HCT116 (cell line): Measurements from ENCODE around the gene ARPC4. TPM values are rescaled to one million over a fixed set of nuclear protein-coding genes. Genes with fewer than 3 reads are reported as not detected.

Source experiments
- ATAC-seq: fragments of 200-7000 bp; cut with Tn5 transposase; 2 replicates; pipeline ENCODE4 v1.9.1; 2020; ENCODE audit warnings: mild to moderate bottlenecking, moderate library complexity
- BruUV-seq: library from RNA; stranded (reverse); fragments of 400-500 nt; replicated peaks from 2 replicates; lab custom pipeline; 2021; lab: Mats Ljungman, UMichigan
- CTCF ChIA-PET: fragments of 300-600 bp; sonication (Branson Sonifier 250); formaldehyde crosslinking; loops from one replicate; lab custom pipeline; 2021; ENCODE audit warnings: antibody characterized with exemption; lab: Charles Lee
- POLR2A ChIA-PET: fragments of 300-600, 350-600 bp; sonication (Branson Sonifier 250); formaldehyde crosslinking; loops from one replicate; lab custom pipeline; 2021; ENCODE audit warnings: antibody characterized with exemption; lab: Charles Lee
- RAD21 ChIA-PET, 2 experiments: fragments of 300-600 bp; sonication (Branson Sonifier 250); formaldehyde crosslinking; loops; one replicate each; lab custom pipeline; 2023; ENCODE audit warnings: low total read pairs in 2 of 2; ENCODE audit not compliant: uncharacterized antibody in 2 of 2, unreplicated experiment in 2 of 2, low non-redundant PET in 1 of 2; lab: Charles Lee
- DNase-seq: peaks from one replicate; pipeline ENCODE4 v3.0.0-alpha.2; 2010; ENCODE audit warnings: low read depth, low spot score
- H2AFZ ChIP-seq: fragments of 200-600 bp; shearing (Covaris generic), sonication (generic); 2 replicates; pipeline ENCODE4 v1.6.1; 2017; ENCODE audit warnings: low read depth, mixed run types, mixed read lengths, antibody characterized with exemption, low read length; ENCODE audit not compliant: poor library complexity, severe bottlenecking
- H3K27ac ChIP-seq: 2 replicates; pipeline ENCODE4 v1.5.1; 2012; ENCODE audit warnings: low read depth, low read length
- H3K27me3 ChIP-seq: fragments of 200-600 bp; sonication (generic); 2 replicates; pipeline ENCODE4 v1.6.1; 2016; ENCODE audit warnings: mixed run types, low read length, mixed read lengths; ENCODE audit not compliant: insufficient read depth
- H3K36me3 ChIP-seq, 2 experiments: fragments of 200-500 bp in 1 of 2; fragments of 200-600 bp in 1 of 2; sonication (Bioruptor generic) in 1 of 2; sonication (generic) in 1 of 2; 2 replicates each; pipeline versions ENCODE4 v1.5.1 to v1.6.1; 2014 to 2016; ENCODE audit warnings: low read length in 2 of 2, inconsistent platforms in 1 of 2, mixed read lengths in 1 of 2, mixed run types in 1 of 2; ENCODE audit not compliant: insufficient read depth in 2 of 2, control insufficient read depth in 1 of 2
- H3K4me1 ChIP-seq, 2 experiments: fragments of 200-600 bp in 1 of 2; sonication (generic) in 1 of 2; 2 replicates each; pipeline versions ENCODE4 v1.5.1 to v1.6.1; 2012 to 2017; ENCODE audit warnings: low read length in 2 of 2, inconsistent platforms in 1 of 2, mild to moderate bottlenecking in 1 of 2, mixed read lengths in 1 of 2, mixed run types in 1 of 2, moderate library complexity in 1 of 2; ENCODE audit not compliant: insufficient read depth in 2 of 2, control insufficient read depth in 1 of 2
- H3K4me2 ChIP-seq: fragments of 200-600 bp; sonication (generic); 2 replicates; pipeline ENCODE4 v1.6.1; 2017; ENCODE audit warnings: mixed run types, low read length, mixed read lengths
- H3K4me3 ChIP-seq, 2 experiments: fragments of 200-600 bp in 1 of 2; sonication (generic) in 1 of 2; replicated peaks in 1 of 2; 2 replicates each; pipeline ENCODE4 v1.5.1; 2011 to 2016; ENCODE audit warnings: low read length in 2 of 2, control low read depth in 1 of 2, low read depth in 1 of 2, mild to moderate bottlenecking in 1 of 2, mixed read lengths in 1 of 2, mixed run types in 1 of 2
- H3K79me2 ChIP-seq: fragments of 200-600 bp; sonication (generic); 2 replicates; pipeline ENCODE4 v1.6.1; 2017; ENCODE audit warnings: mild to moderate bottlenecking, mixed run types, low read length, moderate library complexity, mixed read lengths; ENCODE audit not compliant: insufficient read depth
- H3K9ac ChIP-seq: fragments of 200-600 bp; sonication (generic); 2 replicates; pipeline ENCODE4 v1.6.1; 2016; ENCODE audit warnings: low read length, mixed read lengths
- H3K9me2 ChIP-seq: fragments of 200-600 bp; sonication (generic), shearing (Covaris generic); 2 replicates; pipeline ENCODE4 v1.6.1; 2017; ENCODE audit warnings: mixed run types, mild to moderate bottlenecking, moderate library complexity; ENCODE audit not compliant: insufficient read depth
- H3K9me3 ChIP-seq, 2 experiments: fragments of 200-500 bp in 1 of 2; fragments of 200-600 bp in 1 of 2; sonication (Bioruptor generic) in 1 of 2; sonication (generic) in 1 of 2; 2 replicates each; pipeline ENCODE4 v1.6.1; 2014 to 2017; ENCODE audit warnings: low read length in 2 of 2, mixed read lengths in 2 of 2, inconsistent platforms in 1 of 2, low read depth in 1 of 2, mild to moderate bottlenecking in 1 of 2, mixed run types in 1 of 2, moderate library complexity in 1 of 2; ENCODE audit not compliant: control insufficient read depth in 1 of 2, insufficient read depth in 1 of 2
- H4K20me1 ChIP-seq: fragments of 200-600 bp; sonication (generic), shearing (Covaris generic); 2 replicates; pipeline ENCODE4 v1.6.1; 2017; ENCODE audit warnings: mixed run types, mild to moderate bottlenecking, moderate library complexity; ENCODE audit not compliant: insufficient read depth
- ATF3 ChIP-seq: IDR thresholded peaks from 2 replicates; pipeline ENCODE4 v1.6.1; 2012
- CBX3 ChIP-seq: IDR thresholded peaks from 2 replicates; pipeline ENCODE4 v1.6.1; 2012; ENCODE audit warnings: low read depth
- CEBPB ChIP-seq: IDR thresholded peaks from 2 replicates; pipeline ENCODE4 v1.6.1; 2012; ENCODE audit warnings: low read depth
- EGR1 ChIP-seq: IDR thresholded peaks from 2 replicates; pipeline ENCODE4 v1.6.1; 2012; ENCODE audit warnings: low read depth
- EZH2phosphoT487 ChIP-seq: fragments of 200-600 bp; IDR thresholded peaks from 2 replicates; pipeline ENCODE4 v1.6.1; 2018; ENCODE audit warnings: antibody characterized with exemption, borderline replicate concordance
- JUND ChIP-seq: IDR thresholded peaks from 2 replicates; pipeline ENCODE4 v1.6.1; 2012
- POLR2A ChIP-seq: IDR thresholded peaks from 2 replicates; pipeline ENCODE4 v1.7.0; 2011; ENCODE audit warnings: borderline replicate concordance; ENCODE audit not compliant: insufficient read depth, insufficient read length; ENCODE audit errors: extremely low read depth
- POLR2AphosphoS5 ChIP-seq: IDR thresholded peaks from 2 replicates; pipeline ENCODE4 v1.6.1; 2011; ENCODE audit warnings: mild to moderate bottlenecking, low read depth, low read length, moderate library complexity
- RAD21 ChIP-seq: IDR thresholded peaks from 2 replicates; pipeline ENCODE4 v1.6.1; 2012; ENCODE audit warnings: low read depth, mild to moderate bottlenecking
- REST ChIP-seq: IDR thresholded peaks from 2 replicates; pipeline ENCODE4 v1.6.1; 2012; ENCODE audit warnings: low read depth
- SIN3A ChIP-seq: IDR thresholded peaks from 2 replicates; pipeline ENCODE4 v1.6.1; 2012; ENCODE audit warnings: low read depth
- SP1 ChIP-seq: IDR thresholded peaks from 2 replicates; pipeline ENCODE4 v1.6.1; 2012; ENCODE audit warnings: low read depth
- SRF ChIP-seq: IDR thresholded peaks from 2 replicates; pipeline ENCODE4 v1.6.1; 2012; ENCODE audit warnings: low read depth
- TCF7L2 ChIP-seq: IDR thresholded peaks from 2 replicates; pipeline ENCODE4 v1.7.0; 2011; ENCODE audit warnings: borderline replicate concordance, inconsistent platforms; ENCODE audit not compliant: insufficient read depth, insufficient read length; ENCODE audit errors: extremely low read depth
- YY1 ChIP-seq: IDR thresholded peaks from 2 replicates; pipeline ENCODE4 v1.6.1; 2011; ENCODE audit warnings: low read length, low read depth, moderate library complexity, mild to moderate bottlenecking; ENCODE audit not compliant: insufficient replicate concordance; ENCODE audit errors: extremely low read depth
- ZFX ChIP-seq: fragments of 450-650 bp; IDR thresholded peaks from 2 replicates; pipeline ENCODE4 v1.6.1; 2017
- intact Hi-C: fragments of 100-400 bp; cut with micrococcal nuclease; formaldehyde crosslinking; loops from 2 replicates; pipeline ENCODE4 v1.10.0; 2022
- total RNA-seq: library from RNA; stranded (reverse); gene quantifications from one replicate; pipeline ENCODE4 v1.2.1, GENCODE V29; 2021; ENCODE audit not compliant: unreplicated experiment

Gene ARPC4
- total RNA-seq, 1 experiment from 2014 or later, result 110 TPM

- TF ChIP-seq RAD21 (no peak), SRF (no peak), EGR1 (no peak), POLR2AphosphoS5 (no peak), CEBPB (no peak), ATF3 (no peak), SP1 (no peak), SIN3A (no peak), YY1 (no peak), EZH2phosphoT487 (no peak), ZFX (no peak), CBX3 (no peak), POLR2A (no peak), JUND (no peak), REST (no peak), TCF7L2 (no peak)
- ChIA-PET POLR2A (no interaction called here), RAD21 (no interaction called here), CTCF (no interaction called here)
- Histone ChIP-seq H3K9me2 (no peaks in the 10 kb centered on the region), H4K20me1 (no peaks in the 10 kb centered on the region), H3K79me2 (no peaks in the 10 kb centered on the region), H3K9ac (no peak overlapping the region), H3K4me1 (no peaks in the 10 kb centered on the region), H3K4me3 (no peak overlapping the region), H3K36me3 (peaks cover 15 to 21% of the 10 kb centered on the region in 2 experiments; a peak in 3 of 4 replicates), H3K27ac (no peak overlapping the region), H3K27me3 (no peaks in the 10 kb centered on the region), H2AFZ (no peak overlapping the region), H3K9me3 (no peaks in the 10 kb centered on the region), H3K4me2 (no peak overlapping the region)
- DNase-seq (no peak), ATAC-seq (no peak)
- no TSS peak for BruUV-seq
- intact Hi-C loops, result no loop called here
Measured at GRCh38 chr3:9783954-9784353, 8.9 kb upstream of the ARPC4 start.
